Keratinocyte (primary cell): ENCODE measurements around the gene PCCA. TPM values are rescaled to one million over a fixed set of nuclear protein-coding genes. Genes with fewer than 3 reads are reported as not detected.

Experiments used
- DNase-seq: peaks from one replicate; pipeline ENCODE4 v3.0.0-alpha.2; 2011; ENCODE audit warnings: low read depth, missing footprints, low spot score
- FAIRE-seq: peaks from 2 replicates; lab custom pipeline; 2011; peaks lifted over from hg19 to GRCh38; lab: Jason Lieb, UNC
- H2AFZ ChIP-seq: 2 replicates; pipeline ENCODE4 v1.6.0; 2012; ENCODE audit warnings: low read length, control low read depth, inconsistent platforms; ENCODE audit not compliant: control insufficient read depth
- H3K27ac ChIP-seq: 2 replicates; pipeline ENCODE4 v1.5.1; 2011; ENCODE audit warnings: low read length; ENCODE audit not compliant: control insufficient read depth, insufficient read depth
- H3K27me3 ChIP-seq: 3 replicates; pipeline ENCODE4 v1.6.0; 2011; ENCODE audit warnings: low read length; ENCODE audit not compliant: control insufficient read depth, insufficient read depth; ENCODE audit errors: extremely low read depth
- H3K36me3 ChIP-seq, 2 experiments: 2 replicates in 1 of 2; 3 replicates in 1 of 2; pipeline ENCODE4 v1.5.1; 2011; ENCODE audit warnings: low read length in 2 of 2, mild to moderate bottlenecking in 1 of 2; ENCODE audit not compliant: control insufficient read depth in 2 of 2, insufficient read depth in 2 of 2; ENCODE audit errors: extremely low read depth in 1 of 2
- H3K4me1 ChIP-seq: 3 replicates; pipeline ENCODE4 v1.5.1; 2011; ENCODE audit warnings: low read length; ENCODE audit not compliant: control insufficient read depth, insufficient read depth; ENCODE audit errors: extremely low read depth
- H3K4me2 ChIP-seq: 3 replicates; pipeline ENCODE4 v1.6.0; 2011; ENCODE audit warnings: low read depth, low read length; ENCODE audit not compliant: control insufficient read depth, insufficient read depth; ENCODE audit errors: extremely low read depth
- H3K4me3 ChIP-seq, 3 experiments: fragments of 200-600 bp in 1 of 3; sonication (generic) in 1 of 3; 2 replicates in 2 of 3; 3 replicates in 1 of 3; pipeline ENCODE4 v1.5.1; 2011 to 2016; ENCODE audit warnings: low read length in 3 of 3, mild to moderate bottlenecking in 3 of 3, control low read depth in 2 of 3, inconsistent platforms in 1 of 3, low read depth in 1 of 3, mixed read lengths in 1 of 3, mixed run types in 1 of 3, moderate library complexity in 1 of 3; ENCODE audit not compliant: control insufficient read depth in 2 of 3, insufficient read depth in 2 of 3; ENCODE audit errors: extremely low read depth in 1 of 3
- H3K79me2 ChIP-seq: 2 replicates; pipeline ENCODE4 v1.6.0; 2012; ENCODE audit warnings: low read length; ENCODE audit not compliant: control insufficient read depth, insufficient read depth
- H3K9ac ChIP-seq: 3 replicates; pipeline ENCODE4 v1.6.0; 2011; ENCODE audit warnings: low read length; ENCODE audit not compliant: control insufficient read depth, insufficient read depth; ENCODE audit errors: extremely low read depth
- H3K9me1 ChIP-seq: 3 replicates; pipeline ENCODE4 v1.6.0; 2011; ENCODE audit warnings: low read length; ENCODE audit not compliant: control insufficient read depth, insufficient read depth; ENCODE audit errors: extremely low read depth
- H3K9me3 ChIP-seq: 2 replicates; pipeline ENCODE4 v1.5.1; 2012; ENCODE audit warnings: low read depth, low read length; ENCODE audit not compliant: control insufficient read depth
- H4K20me1 ChIP-seq: 3 replicates; pipeline ENCODE4 v1.6.0; 2011; ENCODE audit warnings: low read length; ENCODE audit not compliant: control insufficient read depth, insufficient read depth; ENCODE audit errors: extremely low read depth
- EZH2 ChIP-seq: IDR thresholded peaks from one replicate; pipeline ENCODE4 v1.6.1; 2012; ENCODE audit warnings: inconsistent platforms, mild to moderate bottlenecking, low read length, moderate library complexity
- dilution Hi-C: fragments of 300-500 bp; cut with MboI; formaldehyde crosslinking; loops from one replicate; pipeline ENCODE4 v1.7.0; 2020; ENCODE audit warnings: low sequenced_read_pairs; ENCODE audit not compliant: extremely low pct_ligation_motif_present
- polyA plus RNA-seq, 5 experiments: library from polyadenylated mRNA; depleted of rRNA in 3 of 5; stranded (reverse) in 3 of 5; stranded (forward) in 1 of 5; unstranded in 1 of 5; fragments of >200 nt; gene quantifications; 1 replicate in 1 of 5; 2 replicates in 3 of 5; 3 replicates in 1 of 5; pipeline versions ENCODE4 v1.2.1 to v1.2.3, GENCODE V29; 2011 to 2012; ENCODE audit warnings: missing spikeins in 2 of 5, low read depth in 1 of 5, low replicate concordance in 1 of 5
- TF ChIP-seq, protein P1 (sequence below), 3 experiments: IDR thresholded peaks in 1 of 3; conservative IDR thresholded peaks in 1 of 3; optimal IDR thresholded peaks in 1 of 3; 2 replicates in 2 of 3; 3 replicates in 1 of 3; pipeline versions ENCODE3 to v1.5.1; 2011; ENCODE audit warnings: low read length in 3 of 3, mild to moderate bottlenecking in 3 of 3, moderate library complexity in 2 of 3, control low read depth in 1 of 3, inconsistent platforms in 1 of 3; ENCODE audit not compliant: insufficient read depth in 2 of 3; ENCODE audit errors: extremely low read depth in 1 of 3

PCCA gene
- polyA plus RNA-seq, 1 donor (not counting 4 experiments of a cell fraction or from before 2014, with no cell fraction given), result 8.1 TPM

DNA sequence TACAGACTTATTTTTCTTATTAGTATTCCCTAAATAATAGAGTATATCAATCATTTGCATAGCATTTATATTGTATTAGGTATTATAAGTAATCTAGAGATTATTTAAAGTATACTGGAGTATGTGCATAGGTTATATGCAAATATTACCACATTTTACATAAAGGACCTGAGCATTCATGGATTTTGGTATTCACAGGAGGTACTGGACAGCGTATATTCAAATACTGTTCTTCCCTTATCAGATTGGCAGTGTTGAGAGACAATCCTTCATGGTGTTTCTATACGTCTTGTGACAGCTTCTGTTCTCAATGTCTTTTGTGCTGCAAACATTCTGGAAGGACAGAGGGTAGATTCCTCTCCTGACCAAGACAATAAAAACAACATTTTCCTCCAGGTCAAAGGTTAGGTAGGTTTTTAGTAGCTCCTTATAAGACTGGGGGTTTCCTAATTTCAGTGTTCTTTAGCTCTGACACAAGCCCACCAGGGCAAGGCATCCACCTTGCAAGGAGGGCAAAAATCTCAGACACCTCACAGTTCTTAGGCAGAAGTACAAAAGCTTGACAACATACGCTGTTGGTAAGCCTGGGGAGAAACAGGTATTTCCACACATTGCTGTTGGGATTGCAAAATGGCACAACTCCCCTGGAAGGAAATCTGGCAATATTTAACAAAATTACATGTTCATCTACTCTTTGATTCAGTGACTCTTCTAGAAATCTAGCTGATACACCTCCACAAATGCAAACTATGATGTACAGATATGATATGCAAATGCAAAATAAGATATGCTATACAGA is 20.6 kb upstream of the PCCA start:
- Histone ChIP-seq H3K79me2 (no peaks in the 10 kb centered on the region), H3K4me1 (no peaks in the 10 kb centered on the region), H3K9me1 (no peaks in the 10 kb centered on the region), H4K20me1 (no peaks in the 10 kb centered on the region), H3K36me3 (no peaks in the 10 kb centered on the region), H3K9ac (no peak overlapping the region), H3K4me3 (no peak overlapping the region), H3K27ac (no peak overlapping the region), H3K4me2 (no peak overlapping the region), H3K27me3 (no peaks in the 10 kb centered on the region), H3K9me3 (no peaks in the 10 kb centered on the region), H2AFZ (no peak overlapping the region)
- TF ChIP-seq, protein P1, sequence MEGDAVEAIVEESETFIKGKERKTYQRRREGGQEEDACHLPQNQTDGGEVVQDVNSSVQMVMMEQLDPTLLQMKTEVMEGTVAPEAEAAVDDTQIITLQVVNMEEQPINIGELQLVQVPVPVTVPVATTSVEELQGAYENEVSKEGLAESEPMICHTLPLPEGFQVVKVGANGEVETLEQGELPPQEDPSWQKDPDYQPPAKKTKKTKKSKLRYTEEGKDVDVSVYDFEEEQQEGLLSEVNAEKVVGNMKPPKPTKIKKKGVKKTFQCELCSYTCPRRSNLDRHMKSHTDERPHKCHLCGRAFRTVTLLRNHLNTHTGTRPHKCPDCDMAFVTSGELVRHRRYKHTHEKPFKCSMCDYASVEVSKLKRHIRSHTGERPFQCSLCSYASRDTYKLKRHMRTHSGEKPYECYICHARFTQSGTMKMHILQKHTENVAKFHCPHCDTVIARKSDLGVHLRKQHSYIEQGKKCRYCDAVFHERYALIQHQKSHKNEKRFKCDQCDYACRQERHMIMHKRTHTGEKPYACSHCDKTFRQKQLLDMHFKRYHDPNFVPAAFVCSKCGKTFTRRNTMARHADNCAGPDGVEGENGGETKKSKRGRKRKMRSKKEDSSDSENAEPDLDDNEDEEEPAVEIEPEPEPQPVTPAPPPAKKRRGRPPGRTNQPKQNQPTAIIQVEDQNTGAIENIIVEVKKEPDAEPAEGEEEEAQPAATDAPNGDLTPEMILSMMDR (optimal IDR thresholded peaks at IDR 0.05 in 1 of 3, IDR thresholded peaks at IDR 0.05 in 1 of 3, conservative IDR thresholded peaks at IDR 0.05 in 1 of 3; ENCODE audit: extremely low read depth in 1 of 3, insufficient read depth in 2 of 3, low read length in 3 of 3), result no peak
- TF ChIP-seq EZH2, result no peak
- dilution Hi-C loops, result no loop called here
- FAIRE-seq (no peak), DNase-seq (no peak)

DNA sequence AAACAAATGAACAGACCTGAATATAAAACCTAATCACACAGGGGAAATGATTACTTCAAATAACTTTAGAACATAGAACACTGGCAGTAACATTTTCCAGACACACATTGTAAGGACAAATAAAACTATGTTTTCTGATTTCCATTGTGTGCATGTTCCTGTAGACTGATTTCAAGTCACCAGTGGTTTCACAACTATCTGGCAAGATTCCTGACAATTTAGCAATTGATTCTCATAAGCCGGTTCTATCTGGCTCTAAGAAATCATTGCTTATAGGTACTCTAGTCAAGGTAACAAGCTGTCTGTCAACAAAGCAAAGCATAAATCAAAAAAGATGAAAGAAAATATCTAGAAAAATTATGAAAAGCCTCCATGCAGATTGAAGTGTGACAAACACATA is 19.6 kb upstream of the PCCA start:
- Histone ChIP-seq H3K4me3 (no peak overlapping the region), H3K27me3 (no peaks in the 10 kb centered on the region), H3K9ac (no peak overlapping the region), H3K9me1 (no peaks in the 10 kb centered on the region), H3K4me2 (no peak overlapping the region), H3K36me3 (no peaks in the 10 kb centered on the region), H3K27ac (no peak overlapping the region), H4K20me1 (no peaks in the 10 kb centered on the region), H3K4me1 (no peaks in the 10 kb centered on the region), H2AFZ (no peak overlapping the region), H3K79me2 (no peaks in the 10 kb centered on the region), H3K9me3 (no peaks in the 10 kb centered on the region)
- no peak for FAIRE-seq
- dilution Hi-C loops, result no loop called here
- TF ChIP-seq, protein P1 (optimal IDR thresholded peaks at IDR 0.05 in 1 of 3, IDR thresholded peaks at IDR 0.05 in 1 of 3, conservative IDR thresholded peaks at IDR 0.05 in 1 of 3; ENCODE audit: extremely low read depth in 1 of 3, insufficient read depth in 2 of 3, low read length in 3 of 3), result no peak
- no peak for TF ChIP-seq EZH2
- no peak for DNase-seq
